22Rv1 (cell line): ENCODE results near the gene TMED5.
"Not testable (repeated sequence)": the region's sequence is repeated elsewhere in the genome, so short reads cannot be mapped to it uniquely, and the experiment has no call there.

Experiments
- H3K27ac ChIP-seq: fragments of 450-650 bp; 2 replicates; pipeline ENCODE4 v1.5.1; 2017
- ZFX ChIP-seq: fragments of 450-650 bp; IDR thresholded peaks from 2 replicates; pipeline ENCODE4 v1.6.1; 2017; ENCODE audit warnings: antibody characterized with exemption, borderline replicate concordance
- TF ChIP-seq, protein P1 (sequence below): fragments of 450-650 bp; IDR thresholded peaks from 2 replicates; pipeline ENCODE4 v1.5.1; 2017; ENCODE audit warnings: mild to moderate bottlenecking

The TMED5 gene

DNA sequence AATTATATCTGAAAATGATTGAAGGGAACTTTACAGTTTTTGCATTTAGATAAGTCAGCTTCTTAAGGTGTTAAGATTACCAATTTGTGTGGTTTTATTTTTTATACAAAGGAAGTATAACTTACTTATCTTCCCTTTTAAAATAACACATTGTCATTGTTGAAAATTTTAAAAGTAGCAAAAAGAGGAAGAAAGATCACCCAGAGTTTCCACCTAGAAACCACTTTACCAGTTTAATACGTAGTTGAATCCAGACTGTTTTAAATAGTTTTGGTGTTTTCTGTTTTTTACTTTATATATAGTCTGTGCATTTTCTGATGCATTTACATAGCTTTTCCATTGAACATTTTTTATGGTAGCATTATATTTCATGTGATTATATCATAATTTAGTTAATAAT is 6.5 kb upstream of the TMED5 start:
- TF ChIP-seq ZFX = no peak
- TF ChIP-seq, protein P1, sequence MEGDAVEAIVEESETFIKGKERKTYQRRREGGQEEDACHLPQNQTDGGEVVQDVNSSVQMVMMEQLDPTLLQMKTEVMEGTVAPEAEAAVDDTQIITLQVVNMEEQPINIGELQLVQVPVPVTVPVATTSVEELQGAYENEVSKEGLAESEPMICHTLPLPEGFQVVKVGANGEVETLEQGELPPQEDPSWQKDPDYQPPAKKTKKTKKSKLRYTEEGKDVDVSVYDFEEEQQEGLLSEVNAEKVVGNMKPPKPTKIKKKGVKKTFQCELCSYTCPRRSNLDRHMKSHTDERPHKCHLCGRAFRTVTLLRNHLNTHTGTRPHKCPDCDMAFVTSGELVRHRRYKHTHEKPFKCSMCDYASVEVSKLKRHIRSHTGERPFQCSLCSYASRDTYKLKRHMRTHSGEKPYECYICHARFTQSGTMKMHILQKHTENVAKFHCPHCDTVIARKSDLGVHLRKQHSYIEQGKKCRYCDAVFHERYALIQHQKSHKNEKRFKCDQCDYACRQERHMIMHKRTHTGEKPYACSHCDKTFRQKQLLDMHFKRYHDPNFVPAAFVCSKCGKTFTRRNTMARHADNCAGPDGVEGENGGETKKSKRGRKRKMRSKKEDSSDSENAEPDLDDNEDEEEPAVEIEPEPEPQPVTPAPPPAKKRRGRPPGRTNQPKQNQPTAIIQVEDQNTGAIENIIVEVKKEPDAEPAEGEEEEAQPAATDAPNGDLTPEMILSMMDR = no peak
- no peak overlapping the region for H3K27ac ChIP-seq

DNA sequence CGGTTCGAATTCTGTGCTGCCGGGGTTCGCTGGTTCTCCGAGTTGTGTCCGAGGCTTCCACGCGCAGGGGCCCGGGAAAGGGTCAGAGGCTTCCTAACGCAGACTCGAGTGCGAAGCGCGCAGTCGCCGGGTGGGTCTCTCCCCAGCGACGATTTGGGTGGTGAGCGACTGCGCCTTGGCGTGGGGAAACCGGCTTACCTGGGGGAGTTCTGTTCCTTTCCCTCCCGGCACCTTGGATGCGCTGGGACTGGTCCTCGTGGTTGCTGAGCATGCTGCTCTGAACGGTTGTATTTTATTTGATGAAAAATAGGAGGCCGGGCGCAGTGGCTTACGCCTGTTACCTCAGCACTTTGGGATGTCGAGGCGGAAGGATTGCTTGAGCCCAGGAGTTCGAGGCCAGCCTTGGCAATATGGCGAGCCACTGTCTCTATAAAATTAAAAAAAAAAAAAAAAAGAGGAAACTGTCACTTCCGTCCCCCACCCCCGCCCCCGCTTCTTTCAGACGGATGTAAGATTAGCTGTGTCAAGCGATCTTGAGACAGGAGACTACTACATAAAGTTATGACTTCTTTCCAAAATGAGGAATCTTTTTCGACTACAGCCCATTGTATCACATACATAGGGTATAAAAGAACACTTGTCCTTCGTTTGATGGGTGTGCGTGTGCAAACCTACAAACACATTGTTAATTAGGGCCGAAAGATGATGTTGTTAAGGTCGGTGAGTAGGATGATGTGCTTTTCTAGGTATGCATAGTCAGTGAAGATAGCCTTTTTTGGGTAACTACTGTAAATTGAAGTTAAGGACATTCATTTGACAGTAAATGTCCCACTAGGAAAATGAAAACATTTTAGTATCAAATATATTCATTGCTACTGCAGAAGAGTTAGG is 755 bp upstream of the TMED5 start, which contains the start of gene CCDC18:
TSS of gene CCDC18 (plus strand) at position 2 of the 891 bp plus-strand sequence. CDS start 2,638 bp downstream, outside the sequence.
- TF ChIP-seq, protein P1 = no peak
- no peak for TF ChIP-seq ZFX

DNA sequence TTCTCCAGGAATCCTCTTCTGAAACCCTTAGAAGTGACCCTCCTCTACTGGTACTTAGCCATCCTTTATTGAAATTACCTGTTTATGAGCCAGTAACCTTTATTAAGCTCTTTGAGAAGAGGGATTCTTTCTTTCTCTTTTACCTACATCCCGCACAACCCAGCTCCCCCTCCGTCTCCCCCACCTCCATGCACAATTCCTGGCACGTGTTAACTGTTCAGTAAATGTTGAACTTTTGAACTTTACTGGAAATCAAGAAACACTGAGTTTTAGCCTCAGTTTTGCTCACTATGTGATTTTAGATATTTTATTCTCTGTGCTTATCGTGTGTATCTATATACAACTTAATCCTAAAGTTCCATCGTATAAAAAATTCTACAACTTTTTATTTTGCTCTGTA is 1.8 kb downstream of the TMED5 start:
- peak overlapping the region; percentile 95; the same call in 1 of the 2 replicates for H3K27ac ChIP-seq

More for the DNA sequence above, 755 bp upstream of the TMED5 start, which contains the start of gene CCDC18:
- peak within 1 kb of the TSS; percentile 95 for H3K27ac ChIP-seq

DNA sequence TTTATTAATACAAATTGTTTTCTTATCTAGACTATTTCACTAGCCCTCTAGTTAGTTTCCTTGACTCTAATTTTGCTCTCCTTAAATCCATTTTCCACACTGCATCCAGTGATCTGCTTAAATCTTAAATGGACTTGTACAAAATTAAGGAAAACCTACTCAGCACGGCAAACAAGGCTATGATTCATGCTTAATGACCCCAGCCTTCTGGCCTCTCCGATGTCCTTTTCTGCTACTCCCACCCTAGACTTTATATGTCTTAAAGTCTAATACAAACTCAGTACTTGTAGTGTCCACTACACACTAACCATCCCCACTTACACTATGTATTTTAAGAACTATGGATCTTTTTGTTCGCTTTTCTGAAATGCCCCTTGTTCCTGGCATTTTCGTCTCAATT is 2.2 kb downstream of the TMED5 start:
- H3K27ac ChIP-seq = no peak overlapping the region
- TF ChIP-seq, protein P1 = no peak
- TF ChIP-seq ZFX = no peak

More for the DNA sequence above, 1.8 kb downstream of the TMED5 start:
- TF ChIP-seq ZFX = no peak
- TF ChIP-seq, protein P1 = no peak

DNA sequence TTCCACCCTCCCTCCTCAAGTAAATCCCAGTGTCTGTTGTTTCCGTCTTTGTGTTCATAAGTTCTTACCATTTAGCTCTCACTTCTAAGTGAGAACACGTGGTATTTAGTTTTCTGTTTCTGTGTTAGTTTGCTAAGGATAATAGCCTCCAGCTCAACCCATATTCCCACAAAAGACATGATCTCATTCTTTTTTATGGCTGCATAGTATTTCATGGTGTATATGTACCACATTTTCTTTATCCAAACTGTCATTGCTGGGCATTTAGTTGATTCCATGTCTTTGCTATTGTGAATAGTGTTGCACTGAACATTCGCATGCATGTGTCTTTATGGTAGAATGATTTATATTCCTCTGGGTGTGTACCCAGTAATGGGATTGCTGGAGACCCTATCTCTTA is 5.6 kb downstream of the TMED5 start:
- not testable (repeated sequence) for H3K27ac ChIP-seq

DNA sequence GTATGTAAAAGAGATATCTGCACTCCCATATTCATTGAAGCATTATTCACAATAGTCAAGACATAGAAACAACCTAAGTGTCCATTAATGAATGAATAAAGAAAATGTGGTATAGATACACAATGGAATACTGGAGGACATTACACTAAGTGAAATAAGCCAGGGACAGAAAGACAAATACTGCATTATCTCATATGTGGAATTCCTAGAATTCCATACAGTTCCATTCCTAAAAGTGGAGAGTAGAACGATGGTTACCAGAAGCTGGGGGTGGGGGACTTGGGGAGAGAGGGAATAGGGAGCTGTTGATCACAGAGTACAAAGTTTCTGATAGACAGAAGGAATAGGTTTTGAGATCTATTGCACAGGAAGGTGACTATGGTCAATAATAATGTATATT is 7.4 kb downstream of the TMED5 start:
- TF ChIP-seq, protein P1 = no peak
- no peak for TF ChIP-seq ZFX
- H3K27ac ChIP-seq = no peak overlapping the region

DNA sequence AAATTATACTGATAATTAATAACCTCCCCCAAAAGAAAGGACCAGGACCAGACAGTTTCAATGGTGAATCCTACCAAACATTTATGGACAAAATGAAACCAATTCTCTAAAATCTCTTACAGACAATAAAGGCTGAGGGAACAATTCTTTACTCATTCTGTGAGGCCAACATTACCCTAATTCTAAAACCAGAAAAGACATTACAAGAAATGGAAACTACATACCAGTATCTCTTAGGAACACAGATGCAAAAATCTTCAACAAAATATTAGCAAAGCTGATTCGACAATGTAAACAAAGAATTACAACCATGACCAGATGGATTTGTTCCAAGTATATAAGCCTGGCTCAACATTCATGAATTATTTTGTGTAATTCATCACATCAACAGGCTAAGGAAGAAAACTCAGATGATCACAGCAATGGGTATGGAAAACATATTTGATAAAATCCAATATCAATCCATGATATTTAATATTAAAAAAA is 8.6 kb downstream of the TMED5 start:
- TF ChIP-seq, protein P1 = no peak
- TF ChIP-seq ZFX = no peak
- no peak overlapping the region for H3K27ac ChIP-seq

DNA sequence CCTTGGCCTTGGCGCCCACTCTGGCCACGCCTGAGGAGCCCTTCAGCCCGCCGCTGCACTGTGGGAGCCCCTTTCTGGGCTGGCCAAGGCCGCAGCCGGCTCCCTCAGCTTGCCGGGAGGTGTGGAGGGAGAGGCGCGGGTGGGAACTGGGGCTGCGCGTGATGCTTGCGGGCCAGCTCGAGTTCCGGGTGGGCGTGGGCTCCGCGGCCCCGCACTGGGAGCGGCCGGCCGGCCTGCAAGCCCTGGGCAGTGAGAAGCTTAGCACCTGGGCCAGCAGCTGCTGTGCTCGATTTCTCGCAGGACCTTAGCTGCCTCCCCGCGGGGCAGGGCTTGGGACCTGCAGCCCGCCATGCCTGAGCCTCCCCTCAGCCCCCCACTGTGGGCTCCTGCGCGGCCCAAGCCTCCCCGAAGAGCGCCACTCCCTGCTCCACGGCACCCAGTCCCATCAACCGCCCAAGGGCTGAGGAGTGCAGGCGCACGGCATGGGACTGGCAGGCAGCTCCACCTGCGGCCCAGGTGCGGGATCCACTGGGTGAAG is 10.0 kb downstream of the TMED5 start:
- not testable (repeated sequence) for H3K27ac ChIP-seq
